Measurements from ENCODE around the gene ABT1. TPM values are rescaled to one million over a fixed set of nuclear protein-coding genes. Genes with fewer than 3 reads are reported as not detected.
A peak's percentile ranks its signal among the peaks of the same experiment; 100 is the strongest.

Gene ABT1
- total RNA-seq, 1 donor from 2014 or later = 13.1 TPM

GRCh38 chr6:26553635-26554446 is 42.9 kb upstream of the ABT1 start:
- Histone ChIP-seq H4K20me1 (ENCODE audit: low read depth) (peaks cover 6% of the 10 kb centered on the region), H3F3A (ENCODE audit: low read depth) (peaks cover 59% of the 10 kb centered on the region), H3K4me2 (peak overlapping the region; percentile 91), H3K9ac (no peak overlapping the region), H2AFZ (replicated peaks) (peak overlapping the region; percentile 88), H3K79me2 (ENCODE audit: low read depth) (no peaks in the 10 kb centered on the region), H3K9me3 (ENCODE audit: low read depth) (no peaks in the 10 kb centered on the region), H3K4me3 (peak overlapping the region; percentile 85), H3K27me3 (no peaks in the 10 kb centered on the region), H3K36me3 (no peaks in the 10 kb centered on the region), H3K4me1 (peaks cover 3% of the 10 kb centered on the region), H3K27ac (no peak overlapping the region)
- Mint-ChIP-seq H3K4me1 (peaks cover 21% of the 10 kb centered on the region), H3K36me3 (peaks cover 2% of the 10 kb centered on the region), H3K27me3 (ENCODE audit: insufficient read depth, low read depth) (peaks cover 17% of the 10 kb centered on the region), H3K4me3 (no peak overlapping the region), H3K27ac (no peak overlapping the region), H3K9me3 (peaks cover 4% of the 10 kb centered on the region)
- TF ChIP-seq EZH2phosphoT487 (IDR thresholded peaks at IDR 0.05) (no peak), CTCF (IDR thresholded peaks at IDR 0.05) (no peak), EZH2 (IDR thresholded peaks at IDR 0.05) (no peak)
- DNase-seq (ENCODE audit: low spot score) = peak; percentile 82

GRCh38 chr6:26554447-26554696 is 42.4 kb upstream of the ABT1 start:
- Mint-ChIP-seq H3K27me3 (ENCODE audit: insufficient read depth, low read depth) (peaks cover 17% of the 10 kb centered on the region), H3K36me3 (peaks cover 2% of the 10 kb centered on the region), H3K9me3 (peaks cover 4% of the 10 kb centered on the region), H3K27ac (no peak overlapping the region), H3K4me3 (no peak overlapping the region), H3K4me1 (peaks cover 21% of the 10 kb centered on the region)
- Histone ChIP-seq H2AFZ (replicated peaks) (peak overlapping the region; percentile 6), H3F3A (ENCODE audit: low read depth) (peaks cover 59% of the 10 kb centered on the region), H3K9ac (no peak overlapping the region), H4K20me1 (ENCODE audit: low read depth) (peaks cover 6% of the 10 kb centered on the region), H3K9me3 (ENCODE audit: low read depth) (no peaks in the 10 kb centered on the region), H3K4me3 (peak overlapping the region; percentile 85), H3K36me3 (no peaks in the 10 kb centered on the region), H3K4me2 (peak overlapping the region; percentile 91), H3K27ac (no peak overlapping the region), H3K79me2 (ENCODE audit: low read depth) (no peaks in the 10 kb centered on the region), H3K27me3 (no peaks in the 10 kb centered on the region), H3K4me1 (peaks cover 3% of the 10 kb centered on the region)
- DNase-seq (ENCODE audit: low spot score) = no peak
- TF ChIP-seq CTCF (IDR thresholded peaks at IDR 0.05) (no peak), EZH2phosphoT487 (IDR thresholded peaks at IDR 0.05) (no peak), EZH2 (IDR thresholded peaks at IDR 0.05) (no peak)

- no peak overlapping the region for H3K27ac ChIP-seq
- no peak overlapping the region for H3K27ac Mint-ChIP-seq
- no peak overlapping the region for H3K4me3 Mint-ChIP-seq
These were observed 41.9 kb upstream of the ABT1 start for GRCh38 chr6:26554697-26555504.

More at GRCh38 chr6:26554697-26555504, 41.9 kb upstream of the ABT1 start:
- H3K36me3 Mint-ChIP-seq = peaks cover 2% of the 10 kb centered on the region
- H3K9me3 Mint-ChIP-seq = peaks cover 4% of the 10 kb centered on the region
- H3K4me1 ChIP-seq = peaks cover 3% of the 10 kb centered on the region
- H4K20me1 ChIP-seq (ENCODE audit: low read depth) = peaks cover 6% of the 10 kb centered on the region
- H3K4me3 ChIP-seq = peak overlapping the region; percentile 85
- H3K27me3 Mint-ChIP-seq (ENCODE audit: insufficient read depth, low read depth) = peaks cover 17% of the 10 kb centered on the region
- no peaks in the 10 kb centered on the region for H3K9me3 ChIP-seq (ENCODE audit: low read depth)
- H3K9ac ChIP-seq = no peak overlapping the region
- TF ChIP-seq EZH2 (IDR thresholded peaks at IDR 0.05) = no peak
- no peak for TF ChIP-seq CTCF (IDR thresholded peaks at IDR 0.05)
- no peak for TF ChIP-seq EZH2phosphoT487 (IDR thresholded peaks at IDR 0.05)
- peak; percentile 69 for DNase-seq (ENCODE audit: low spot score)
- H3K79me2 ChIP-seq (ENCODE audit: low read depth) = no peaks in the 10 kb centered on the region
- H3K4me1 Mint-ChIP-seq = peaks cover 19% of the 10 kb centered on the region
- peaks cover 55% of the 10 kb centered on the region for H3F3A ChIP-seq (ENCODE audit: low read depth)
- H3K4me2 ChIP-seq = peak overlapping the region; percentile 91
- H3K36me3 ChIP-seq = no peaks in the 10 kb centered on the region
- no peaks in the 10 kb centered on the region for H3K27me3 ChIP-seq
- peak overlapping the region; percentile 70 for H2AFZ ChIP-seq (replicated peaks)
